ENCODE measurements around the gene PRKN.
"Not testable (repeated sequence)": the region's sequence is repeated elsewhere in the genome, so short reads cannot be mapped to it uniquely, and the experiment has no call there.

GRCh38 chr6:161861061-161861460 is 866.5 kb downstream of the PRKN start:
- TF ChIP-seq CTCF, EZH2phosphoT487, EZH2 (IDR thresholded peaks at IDR 0.05): not testable (repeated sequence)

Measured in neural progenitor cell (in vitro differentiated cells).